Fibroblast of pulmonary artery (primary cell): ENCODE data around the gene GRIK3.
"Not testable (repeated sequence)": the region's sequence is repeated elsewhere in the genome, so short reads cannot be mapped to it uniquely, and the experiment has no call there.

Experiments used
- DNase-seq: peaks from one replicate; pipeline ENCODE4 v3.0.0-alpha.2; 2010; ENCODE audit warnings: low read depth
- H3K4me3 ChIP-seq: replicated peaks from 2 replicates; pipeline ENCODE4 v1.5.1; 2011; ENCODE audit warnings: low read depth, mild to moderate bottlenecking, control low read depth, low read length, moderate library complexity
- CTCF ChIP-seq: IDR thresholded peaks from 2 replicates; pipeline ENCODE4 v1.5.1; 2011; ENCODE audit warnings: mild to moderate bottlenecking, control low read depth, low read length, inconsistent platforms; ENCODE audit errors: missing control alignments

The GRIK3 gene

DNA sequence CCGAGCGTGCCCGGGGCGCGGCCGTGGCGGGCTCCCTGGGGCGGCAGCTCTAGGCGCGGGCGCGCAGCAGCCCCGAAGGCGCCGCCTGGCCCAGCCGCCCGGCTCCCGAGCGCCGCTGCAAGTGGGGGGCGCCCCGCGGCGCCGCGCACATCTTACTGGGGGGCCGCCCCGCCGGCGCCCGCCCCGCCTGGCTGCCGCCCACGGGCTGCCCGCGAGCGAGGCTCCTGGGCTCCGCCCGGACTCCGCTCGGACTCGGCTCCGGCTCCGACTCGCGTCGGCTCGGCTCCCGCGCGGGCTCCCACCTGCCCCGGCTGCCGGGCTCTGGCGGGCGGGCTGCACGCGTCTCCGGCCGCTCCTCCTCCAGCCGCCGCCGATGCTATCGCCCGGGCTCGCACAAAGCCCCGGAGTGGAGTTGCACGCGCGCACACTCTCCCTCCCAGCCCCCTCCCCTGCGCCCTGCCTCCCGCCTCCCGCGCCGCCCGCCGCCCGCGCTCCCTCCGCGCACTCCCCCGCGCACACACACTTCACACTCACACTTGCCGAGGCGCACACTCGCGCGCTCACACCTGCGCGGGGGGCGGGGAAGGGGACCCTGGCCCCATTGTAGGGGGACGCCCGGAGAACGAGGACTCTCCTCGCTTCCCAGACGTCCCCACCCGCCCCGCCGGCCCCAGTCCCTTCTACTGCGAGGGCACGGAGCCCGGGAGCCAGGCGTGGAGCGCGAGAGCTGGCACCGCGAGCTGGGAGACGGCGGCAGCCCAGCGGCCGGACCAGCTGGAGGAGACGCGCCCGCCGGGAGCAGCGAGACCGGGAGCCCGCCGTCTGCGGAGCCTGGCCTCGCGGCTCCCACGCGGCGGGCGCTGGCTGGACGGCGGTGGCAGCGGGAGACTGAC is at the start of gene GRIK3:
Gene GRIK3 (minus strand): TSS at position 395 of the 893 bp plus-strand sequence. CDS start 407 bp downstream, outside the sequence.
- no peak for TF ChIP-seq CTCF
- no peak for DNase-seq
- H3K4me3 ChIP-seq, result no peak within 1 kb of the TSS

DNA sequence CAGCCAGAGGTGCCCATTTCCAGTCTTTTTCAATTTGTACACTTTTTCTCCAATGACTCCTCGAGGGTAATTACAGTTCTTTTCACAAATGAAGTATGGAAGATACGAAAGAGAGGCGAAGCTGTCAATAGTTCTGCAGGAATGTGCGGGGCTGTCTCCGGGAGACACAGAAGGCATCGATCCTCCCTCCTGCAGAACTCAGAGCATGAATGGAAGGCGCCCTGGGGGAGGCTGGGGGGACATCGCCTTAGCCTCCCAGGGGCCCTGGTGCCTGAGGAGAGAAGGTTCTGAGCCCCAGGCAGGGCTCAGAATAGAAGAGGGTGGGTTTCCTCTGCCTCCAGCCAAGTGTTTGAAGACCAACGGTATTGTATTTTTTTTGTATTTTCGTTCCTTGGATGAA is 49.7 kb upstream of the GRIK3 start:
- DNase-seq, result no peak
- no peak overlapping the region for H3K4me3 ChIP-seq

GRCh38 chr1:37083603-37084002 is 49.3 kb upstream of the GRIK3 start:
- TF ChIP-seq CTCF, result no peak
- DNase-seq, result no peak
- H3K4me3 ChIP-seq, result no peak overlapping the region

More for the DNA sequence above, 49.7 kb upstream of the GRIK3 start:
- TF ChIP-seq CTCF, result no peak

DNA sequence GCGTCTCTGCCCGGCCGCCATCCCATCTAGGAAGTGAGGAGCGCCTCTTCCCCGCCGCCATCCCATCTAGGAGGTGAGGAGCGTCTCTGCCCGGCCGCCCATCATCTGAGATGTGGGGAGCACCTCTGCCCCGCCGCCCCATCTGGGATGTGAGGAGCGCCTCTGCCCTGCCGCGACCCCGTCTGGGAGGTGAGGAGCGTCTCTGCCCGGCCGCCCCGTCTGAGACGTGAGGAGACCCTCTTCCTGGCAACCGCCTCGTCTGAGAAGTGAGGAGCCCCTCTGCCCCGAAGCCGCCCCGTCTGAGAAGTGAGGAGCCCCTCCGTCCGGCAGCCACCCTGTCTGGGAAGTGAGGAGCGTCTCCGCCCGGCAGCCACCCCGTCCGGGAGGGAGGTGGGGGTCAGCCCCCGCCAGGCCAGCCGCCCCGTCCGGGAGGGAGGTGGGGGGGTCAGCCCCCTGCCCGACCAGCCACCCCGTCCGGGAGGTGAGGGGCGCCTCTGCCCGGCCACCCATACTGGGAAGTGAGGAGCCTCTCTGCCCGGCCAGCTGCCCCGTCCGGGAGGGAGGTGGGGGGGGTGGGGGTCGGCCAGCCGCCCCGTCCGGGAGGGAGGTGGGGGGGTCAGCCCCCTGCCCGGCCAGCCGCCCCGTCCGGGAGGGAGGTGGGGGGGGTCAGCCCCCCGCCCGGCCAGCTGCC is 46.1 kb upstream of the GRIK3 start:
- not testable (repeated sequence) for H3K4me3 ChIP-seq, DNase-seq

- TF ChIP-seq CTCF, result no peak
- H3K4me3 ChIP-seq, result no peak overlapping the region
- DNase-seq, result no peak
These were observed 44.6 kb upstream of the GRIK3 start for GRCh38 chr1:37078866-37079265.

DNA sequence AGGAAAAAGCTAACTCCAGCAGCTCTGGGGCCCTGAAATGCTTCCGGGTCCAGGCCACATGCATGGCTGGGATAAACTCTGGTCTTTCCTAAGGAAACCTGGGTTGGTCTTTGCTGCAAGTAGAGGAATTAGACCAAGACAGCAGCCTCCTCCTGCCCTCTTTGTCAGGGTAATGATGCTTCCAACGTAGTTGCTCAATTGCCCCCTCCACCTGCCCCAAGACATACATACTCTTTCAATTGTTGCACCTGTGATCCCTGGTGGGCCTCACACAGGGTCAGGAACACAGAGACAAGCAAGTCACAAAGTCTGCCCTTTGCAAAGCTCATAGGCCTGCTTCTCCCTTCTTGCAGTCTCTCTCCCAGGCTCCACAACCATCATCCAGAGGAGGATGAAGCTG is 41.9 kb upstream of the GRIK3 start:
- TF ChIP-seq CTCF, result no peak
- H3K4me3 ChIP-seq, result no peak overlapping the region
- DNase-seq, result no peak

GRCh38 chr1:37073854-37074379 is 39.6 kb upstream of the GRIK3 start:
- H3K4me3 ChIP-seq, result no peak overlapping the region
- DNase-seq, result no peak
- no peak for TF ChIP-seq CTCF
